H1 (cell line): Measurements from ENCODE around the gene USP10. TPM values are rescaled to one million over a fixed set of nuclear protein-coding genes. Genes with fewer than 3 reads are reported as not detected.

Experiments used
- CTCF ChIP-seq, 3 experiments: IDR thresholded peaks; 1 replicate in 2 of 3; 2 replicates in 1 of 3; pipeline versions ENCODE4 v1.5.1 to v1.6.1; 2011; ENCODE audit warnings: low read length in 3 of 3, mild to moderate bottlenecking in 3 of 3, inconsistent platforms in 2 of 3, low read depth in 1 of 3, moderate library complexity in 1 of 3; ENCODE audit not compliant: insufficient read depth in 1 of 3; ENCODE audit errors: control extremely low read depth in 1 of 3
- JUN ChIP-seq: IDR thresholded peaks from 2 replicates; pipeline ENCODE4 v1.6.1; 2011; ENCODE audit warnings: low read depth, mild to moderate bottlenecking, improper control_type of control experiment, low read length
- TCF12 ChIP-seq: IDR thresholded peaks from 2 replicates; pipeline ENCODE4 v1.6.1; 2011; ENCODE audit warnings: low read depth, mild to moderate bottlenecking, low read length
- polyA plus RNA-seq, 7 experiments: library from polyadenylated mRNA; depleted of rRNA in 3 of 7; stranded (reverse) in 5 of 7; unstranded in 2 of 7; fragments of >200 nt in 5 of 7; fragments of 200-250 nt in 2 of 7; gene quantifications; 1 replicate in 5 of 7; 2 replicates in 1 of 7; 4 replicates in 1 of 7; pipeline versions ENCODE4 v1.2.1 to v1.2.3, GENCODE V29; 2011 to 2013; ENCODE audit warnings: missing spikeins in 2 of 7, mixed read lengths in 2 of 7
- total RNA-seq: library from RNA; stranded (reverse); fragmentation: NEBNext Ultra II Directional; extraction: Animal tissue kit (Norgen Biotek cat#: 25700); gene quantifications from 2 replicates; pipeline ENCODE4 v1.2.1, GENCODE V29; 2021

USP10 gene
- total and polyA plus RNA-seq, 2 of the 8 experiments (the other 6 are each of a cell fraction or from before 2014, with no cell fraction given), result 171 to 195 TPM

- TF ChIP-seq JUN (no peak), CTCF (IDR thresholded peaks at IDR 0.05; ENCODE audit: control extremely low read depth in 1 of 3, insufficient read depth in 1 of 3, low read depth in 1 of 3, low read length in 3 of 3) (no peak), TCF12 (no peak)
Observed at GRCh38 chr16:84816023-84816422, 116.2 kb downstream of the USP10 start (continued).
